GM19324 (cell line): ENCODE measurements around the gene FREY1.

Source experiments
- ATAC-seq: cut with Tn5 transposase; IDR thresholded peaks from one replicate; pipeline ENCODE4 v1.9.1; 2021; ENCODE audit warnings: mild to moderate bottlenecking, moderate library complexity; ENCODE audit not compliant: unreplicated experiment, low FRiP score

Gene FREY1, protein sequence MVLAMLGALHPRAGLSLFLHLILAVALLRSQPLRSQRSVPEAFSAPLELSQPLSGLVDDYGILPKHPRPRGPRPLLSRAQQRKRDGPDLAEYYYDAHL

GRCh38 chr11:45906965-45907611 lies at the start of gene FREY1:
FREY1 (minus strand) TSS chr11:45907271; CDS start chr11:45907245, 26 bp downstream.
- ATAC-seq, result no peak

DNA sequence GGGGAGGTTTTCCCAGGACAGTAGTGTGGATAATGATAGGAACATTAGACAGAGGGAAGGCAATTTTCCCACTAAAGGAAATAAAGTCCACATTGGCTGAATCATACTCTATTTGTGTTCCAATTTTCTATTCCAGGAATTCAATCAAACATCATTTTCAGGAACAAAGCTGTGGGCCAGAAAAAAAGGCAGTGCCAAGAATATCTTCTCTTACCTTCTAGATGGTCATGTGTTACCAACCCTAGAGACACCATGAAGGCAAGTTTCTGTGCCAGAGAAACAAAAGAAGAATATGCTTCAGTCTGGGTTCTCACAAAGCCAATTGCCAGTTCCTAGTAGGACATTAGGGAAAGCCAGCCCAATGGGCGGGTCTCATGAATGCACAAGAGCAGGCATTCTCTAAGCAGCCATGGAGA lies 42.9 kb upstream of the FREY1 start:
- no peak for ATAC-seq

DNA sequence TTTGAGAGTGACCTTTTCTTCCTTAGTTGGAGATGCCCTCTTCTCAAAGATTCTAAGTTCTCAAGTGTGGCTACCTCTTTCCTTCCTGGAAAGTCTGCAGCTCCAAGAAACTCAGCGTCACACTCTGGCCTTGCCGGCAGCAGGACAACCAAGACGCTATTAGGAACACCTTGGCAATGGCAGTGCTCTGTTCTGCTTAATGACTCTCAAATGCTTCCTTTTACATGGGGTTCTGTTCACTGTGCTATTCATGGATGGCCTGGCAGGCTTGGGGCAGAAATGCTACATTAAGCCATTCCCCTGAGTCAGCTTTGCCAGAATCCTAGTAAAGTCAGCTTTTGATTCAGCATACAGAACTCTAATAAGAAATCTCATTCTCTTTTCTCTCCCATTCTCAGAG lies 41.3 kb upstream of the FREY1 start:
- no peak for ATAC-seq

DNA sequence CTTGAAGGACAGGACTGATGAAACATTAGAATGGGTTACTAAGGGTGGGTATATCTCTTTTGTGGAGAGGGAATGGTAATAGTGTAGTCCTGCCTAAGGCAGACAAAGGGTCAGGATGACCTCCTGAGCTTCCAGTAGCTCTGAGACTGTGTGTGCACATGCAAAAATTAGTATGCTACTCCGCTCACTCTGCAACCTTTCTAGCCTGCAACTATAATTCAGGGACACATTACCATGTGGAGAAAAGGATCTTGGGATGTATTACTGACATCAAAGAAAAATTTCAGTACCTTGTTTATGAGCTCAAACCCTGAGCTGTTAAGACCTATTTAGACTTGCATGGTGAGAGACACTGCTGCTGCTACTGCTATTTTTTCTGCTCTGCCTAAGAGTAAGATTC lies 40.8 kb upstream of the FREY1 start:
- ATAC-seq, result no peak

DNA sequence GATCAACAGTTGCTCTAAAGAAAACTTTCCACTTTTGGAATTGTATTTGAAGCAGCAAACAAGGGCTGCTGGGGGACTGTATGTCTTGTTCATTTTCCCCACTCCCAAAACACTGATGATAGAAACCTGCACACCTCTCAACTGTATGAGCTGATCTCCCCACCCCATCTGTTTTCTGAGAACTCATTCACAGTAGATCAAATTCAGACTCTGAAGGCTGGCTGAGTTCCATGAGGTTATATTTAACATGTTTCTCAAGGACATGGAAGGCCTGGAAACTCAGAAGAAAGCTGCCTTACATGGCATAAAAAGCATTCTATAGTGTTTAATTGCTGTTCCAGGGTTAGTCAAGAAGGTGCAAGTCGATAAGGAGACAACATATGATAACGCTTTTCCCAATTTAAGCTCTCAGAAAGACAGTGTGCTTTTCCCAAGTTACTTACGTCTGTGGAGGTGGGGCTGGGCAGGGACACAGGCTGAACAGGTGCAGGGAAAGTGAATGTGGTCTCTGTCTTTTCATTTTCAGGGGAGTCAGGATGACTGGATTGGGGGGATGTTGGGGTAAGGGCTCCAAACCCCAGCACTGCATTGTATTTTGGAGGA lies 38.4 kb upstream of the FREY1 start:
- ATAC-seq, result no peak

DNA sequence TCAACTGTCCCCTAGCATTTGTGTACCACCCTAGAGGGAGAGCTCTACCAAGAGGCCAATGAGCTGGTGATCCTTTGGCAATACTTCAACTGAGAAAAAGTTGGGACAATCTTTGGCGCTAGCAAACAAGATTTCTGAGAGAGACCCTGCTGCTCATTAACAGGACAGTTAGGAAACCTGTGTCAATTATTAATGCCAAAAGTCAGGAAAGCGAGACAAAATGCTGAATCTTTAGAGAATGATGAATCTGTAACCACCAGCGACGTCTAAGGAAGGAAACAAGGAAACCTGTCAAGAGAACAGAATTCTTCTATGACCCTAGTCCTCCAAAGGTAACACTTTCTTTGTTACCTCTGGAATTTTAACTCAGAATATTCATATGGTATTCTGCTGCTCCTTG lies 35.3 kb upstream of the FREY1 start:
- ATAC-seq, result no peak

- ATAC-seq, result no peak
Observed at GRCh38 chr11:45941285-45941684, 34.2 kb upstream of the FREY1 start.

DNA sequence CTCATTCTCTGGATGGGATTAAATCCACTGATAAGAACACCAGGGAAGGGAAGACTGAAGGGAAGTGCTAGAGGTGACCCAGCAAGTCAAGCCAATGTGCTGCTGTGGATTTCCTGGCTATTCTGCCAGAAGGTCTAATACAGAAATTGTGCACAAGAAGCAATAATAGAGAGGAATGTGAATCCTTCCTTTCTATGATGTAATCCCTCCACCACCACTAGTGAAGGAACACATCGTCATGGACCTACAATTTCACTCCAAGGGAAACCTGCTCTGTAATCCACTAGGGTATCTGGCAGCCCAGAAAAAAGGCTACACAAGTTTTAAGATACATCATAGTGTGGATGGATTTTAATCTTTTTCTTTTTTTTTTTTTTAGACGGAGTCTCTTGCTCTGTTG lies 32.8 kb upstream of the FREY1 start:
- ATAC-seq, result no peak

- no peak for ATAC-seq
Observed at GRCh38 chr11:45937916-45938315, 30.8 kb upstream of the FREY1 start.

DNA sequence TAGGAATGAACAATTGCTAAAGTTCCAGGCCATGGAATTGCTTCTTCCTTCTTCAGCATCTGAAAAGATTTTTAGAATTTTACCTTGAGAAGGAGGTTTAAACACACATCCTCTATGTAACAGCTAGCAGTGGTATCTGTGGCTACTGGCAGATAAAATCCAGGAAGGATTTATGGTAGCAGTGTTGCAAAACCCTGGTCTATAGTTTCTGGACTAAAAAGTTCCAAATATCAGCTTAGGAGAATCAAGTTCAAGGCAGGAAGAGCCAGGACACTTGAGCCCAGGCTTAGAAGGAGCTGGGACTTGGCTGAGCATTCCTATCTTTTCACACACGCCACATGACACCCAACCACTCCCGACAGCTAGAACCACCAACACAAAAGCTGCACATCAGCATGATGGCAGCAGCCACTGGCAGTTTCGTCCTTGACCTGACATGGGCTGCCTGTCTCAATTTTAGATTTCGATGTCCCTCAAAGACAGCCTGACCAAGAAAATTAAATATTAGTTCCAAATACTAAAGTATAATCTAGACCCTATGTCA lies 29.5 kb upstream of the FREY1 start:
- ATAC-seq, result no peak

GRCh38 chr11:45935349-45936064 lies 28.4 kb upstream of the FREY1 start:
- ATAC-seq, result no peak

- ATAC-seq, result no peak
Observed at GRCh38 chr11:45934580-45935318, 27.7 kb upstream of the FREY1 start.

DNA sequence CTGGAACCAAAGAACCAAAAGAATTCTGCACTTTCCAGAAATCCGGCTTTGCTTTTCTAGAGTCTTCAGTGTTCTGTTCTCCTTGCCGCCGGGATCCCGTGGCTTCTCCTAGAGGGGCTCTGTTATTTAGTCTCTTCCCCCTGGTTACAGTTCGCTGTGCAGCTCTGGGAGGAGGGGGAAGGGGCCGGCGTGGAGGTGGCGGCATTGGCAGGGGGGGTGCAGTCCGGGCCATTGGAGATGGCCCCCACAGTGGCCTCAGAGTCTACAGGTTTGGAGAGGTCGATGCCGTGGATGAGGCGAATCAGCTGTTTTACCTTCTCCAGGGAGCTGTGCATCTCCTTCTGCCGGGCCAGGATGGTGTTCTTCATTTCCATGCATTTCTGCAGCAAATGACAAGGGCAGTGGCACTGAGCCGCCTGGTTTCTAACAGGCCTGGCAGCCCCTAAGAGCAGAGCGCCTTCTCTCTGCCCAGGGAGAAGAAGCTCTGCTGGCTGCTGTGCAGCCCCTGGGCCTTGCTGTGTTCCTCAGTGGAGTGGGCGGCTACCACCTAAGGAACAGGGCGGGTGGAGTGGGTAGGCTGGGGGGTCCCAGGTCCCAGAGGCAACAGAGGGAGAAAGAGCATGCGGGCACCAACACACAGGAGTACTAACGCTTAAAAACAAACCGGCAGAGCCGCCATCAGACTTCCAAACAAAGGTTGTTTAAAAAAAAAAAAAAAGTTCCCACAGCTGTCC lies 26.9 kb upstream of the FREY1 start:
- no peak for ATAC-seq

DNA sequence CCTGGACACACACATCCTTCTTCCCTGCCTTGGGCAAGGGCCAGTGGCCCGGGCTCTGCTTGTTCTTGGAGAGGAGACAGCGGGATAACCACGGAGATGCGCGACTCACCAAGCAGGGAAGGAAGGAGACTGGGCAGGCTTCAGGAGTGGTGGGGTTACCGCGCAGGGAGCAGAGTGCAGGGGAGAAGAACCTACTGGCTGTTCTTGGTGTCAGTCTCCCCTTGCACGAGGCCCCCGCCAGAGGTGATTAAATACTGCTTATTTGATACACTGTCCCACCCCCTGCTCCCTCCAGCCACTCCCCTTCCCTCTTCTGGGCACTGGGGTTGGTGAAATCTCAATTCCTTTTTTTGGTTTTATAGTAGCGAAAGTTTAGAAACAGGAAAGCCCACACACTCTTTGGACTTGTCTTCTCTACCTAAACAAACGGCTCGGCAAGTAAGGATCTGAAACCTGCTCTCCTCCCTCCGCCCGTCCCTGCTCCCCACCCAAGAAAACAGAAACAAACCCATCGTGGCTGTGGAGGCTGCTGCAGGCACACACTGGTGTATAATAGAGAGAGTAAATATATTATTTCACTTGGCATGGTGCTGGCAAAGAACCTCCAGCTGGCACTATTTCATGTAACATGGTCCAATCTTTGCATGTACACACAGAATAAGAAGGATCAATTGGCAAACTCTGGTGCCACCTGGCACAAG lies 26.2 kb upstream of the FREY1 start:
- ATAC-seq, result no peak

DNA sequence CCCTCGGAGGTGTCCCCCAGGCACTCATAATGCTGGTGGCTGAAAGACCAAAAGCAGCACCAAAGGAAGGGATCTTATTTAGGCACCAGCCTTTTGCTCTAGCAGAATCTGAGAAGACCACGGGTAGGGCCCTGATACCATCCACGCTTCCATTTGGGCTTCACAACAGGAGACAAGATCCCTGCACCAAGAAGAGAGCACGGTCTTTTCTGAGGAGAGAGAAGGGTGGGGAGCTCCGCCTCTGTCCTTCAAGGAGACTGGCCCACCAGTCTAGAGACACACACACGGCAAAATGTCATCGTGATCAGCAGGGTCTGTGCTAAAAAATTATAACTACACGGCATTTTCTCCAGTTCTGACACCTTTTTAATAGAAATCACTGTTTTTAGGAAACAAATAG lies 25.1 kb upstream of the FREY1 start:
- ATAC-seq, result no peak

GRCh38 chr11:45931739-45932138 lies 24.7 kb upstream of the FREY1 start:
- ATAC-seq, result no peak

DNA sequence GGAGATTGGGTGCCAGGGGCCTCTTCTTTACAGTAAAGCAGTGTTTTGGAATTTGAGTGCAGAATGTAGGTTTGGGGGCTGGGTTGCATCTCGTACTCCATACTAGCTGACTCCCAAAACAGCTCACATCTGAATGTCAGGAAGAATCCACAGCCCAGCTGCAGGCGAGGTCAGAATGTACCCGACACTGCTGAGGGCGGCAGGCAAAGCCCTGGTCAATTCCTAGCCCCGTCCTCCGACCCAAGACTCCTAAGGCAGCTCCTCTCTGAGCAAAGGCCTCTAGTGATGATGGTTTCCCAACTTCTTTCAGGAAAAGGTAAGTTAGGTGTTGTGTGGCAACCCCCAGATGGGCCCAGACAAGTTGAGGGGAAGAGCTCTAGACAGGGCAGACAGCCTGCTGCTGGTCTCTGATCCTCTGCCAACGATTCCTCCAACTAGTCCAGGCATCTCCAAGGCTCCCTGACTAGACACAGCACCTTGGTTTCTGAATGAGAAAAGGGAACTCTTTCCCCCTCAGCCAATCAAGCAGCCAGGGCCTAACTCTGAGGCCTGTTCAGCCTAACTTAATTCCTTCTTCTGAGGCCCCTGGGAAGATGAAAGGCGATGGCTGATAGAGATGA lies 24.0 kb upstream of the FREY1 start:
- no peak for ATAC-seq

DNA sequence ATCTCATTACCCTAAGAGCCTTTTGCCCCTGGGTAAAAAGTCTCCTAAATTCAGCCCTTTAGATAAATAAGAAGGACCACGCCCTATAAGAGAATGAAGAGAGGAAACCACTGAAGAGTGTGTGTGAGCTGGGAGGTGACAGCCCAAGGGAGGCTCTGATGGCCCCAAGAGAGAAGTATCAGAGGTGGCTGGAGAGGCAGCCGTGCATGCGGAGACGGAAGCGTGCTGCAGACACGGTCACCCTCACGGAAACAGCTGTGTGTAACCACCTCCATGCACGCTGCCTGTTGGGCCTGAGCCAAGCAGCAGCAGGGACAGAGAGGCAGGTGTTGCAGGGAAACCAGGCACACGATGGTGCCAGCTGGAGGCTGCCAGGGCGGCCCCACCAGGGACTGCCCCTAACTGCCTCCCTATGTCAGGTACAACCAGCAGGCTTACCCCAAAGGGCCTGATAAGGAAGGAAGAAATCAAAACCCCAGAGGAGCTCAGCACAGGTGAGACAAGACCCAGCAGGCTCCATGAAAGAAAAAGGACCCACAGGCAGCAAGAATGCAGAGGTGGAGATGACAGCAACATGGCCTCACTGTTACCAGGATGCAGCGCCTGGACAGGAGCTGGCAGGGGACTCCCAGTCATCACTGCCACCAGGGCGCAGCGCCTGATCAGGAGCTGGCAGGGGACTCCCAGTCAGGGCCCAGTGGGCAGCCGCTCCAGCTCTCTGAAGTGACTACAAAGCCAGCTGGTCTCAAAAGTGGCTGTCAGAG lies 23.1 kb upstream of the FREY1 start:
- ATAC-seq, result peak; percentile 94
